ENCODE measurements around the gene CLMN. TPM values are rescaled to one million over a fixed set of nuclear protein-coding genes. Genes with fewer than 3 reads are reported as not detected.

Gene CLMN
- total and polyA plus RNA-seq, 10 of the 15 experiments (the other 5 are each of a cell fraction or from before 2014, with no cell fraction given), result 7.8 to 49.3 (median 18.5) TPM

- Histone ChIP-seq H3K4me3 (no peak overlapping the region), H3K9me3 (replicated peaks; ENCODE audit: control insufficient read depth, insufficient read depth, low read length) (no peaks in the 10 kb centered on the region), H3K4me2 (ENCODE audit: control insufficient read depth, insufficient read depth) (no peak overlapping the region; the same call in 1 of the 2 replicates), H3K27ac (ENCODE audit: control insufficient read depth, insufficient read depth) (no peak overlapping the region), H2AFZ (ENCODE audit: control insufficient read depth, low read depth, low read length) (peak overlapping the region; percentile 12; the same call in 1 of the 2 replicates), H3K79me2 (ENCODE audit: control insufficient read depth, insufficient read depth, low read length) (no peaks in the 10 kb centered on the region), H3K27me3 (replicated peaks in 1 of 2; ENCODE audit: control insufficient read depth in 2 of 2, insufficient read depth in 2 of 2, low read length in 1 of 2) (peaks cover 0 to 5% of the 10 kb centered on the region in 2 experiments; a peak in 3 of 4 replicates), H4K20me1 (ENCODE audit: control insufficient read depth, insufficient read depth) (no peaks in the 10 kb centered on the region), H3K9ac (ENCODE audit: control insufficient read depth, insufficient read depth, low read length) (no peak overlapping the region), H3K36me3 (ENCODE audit: control insufficient read depth in 2 of 2, insufficient read depth in 2 of 2, low read length in 1 of 2) (no peaks in the 10 kb centered on the region), H3K4me1 (ENCODE audit: control insufficient read depth, insufficient read depth, low read length) (peaks cover 7% of the 10 kb centered on the region)
- 47% methylated on average over 45 of the region's 47 CpGs for WGBS (ENCODE audit: insufficient coverage, insufficient replicate concordance, low lambda C conversion rate, missing lambda C conversion rate)
- FAIRE-seq (no peak), ATAC-seq (peak; percentile 80), DNase-seq (ENCODE audit: low read depth, low spot score) (no peak)
- in situ Hi-C loops (cut with MboI) (no loop called here), intact Hi-C loops (cut with micrococcal nuclease; ENCODE audit: unreplicated experiment) (loop anchor here (2.0 to 5.0 kb wide), 2 partner anchors 33 to 153 kb away; no protein-coding TSS in a partner anchor)
- SMC1A ChIA-PET (ENCODE audit: uncharacterized antibody, unreplicated experiment), result interaction anchor here (0.6 to 1.6 kb wide), 4 partner anchors 14 to 148 kb away, joined by 3 to 4 read pairs (median 4); no protein-coding TSS in a partner anchor
- no TSS peak for BruUV-seq (replicated peaks)
- POLR2A ChIA-PET, result no interaction called here
- CTCF ChIA-PET, result interaction anchor here (0.5 to 2.5 kb wide), 14 partner anchors 20 to 1055 kb away, joined by 3 to 13 read pairs (median 4); no protein-coding TSS in a partner anchor
- RAD21 ChIA-PET (ENCODE audit: unreplicated experiment), result interaction anchor here (1.4 to 1.5 kb wide), 2 partner anchors 32 to 41 kb away, joined by 5 to 7 read pairs; partner anchors contain the start of gene CLMN
- TF ChIP-seq HDAC2 (IDR thresholded peaks at IDR 0.05) (no peak), SKIL (IDR thresholded peaks at IDR 0.05; ENCODE audit: low read depth, poor library complexity, severe bottlenecking) (no peak), STAT3 (IDR thresholded peaks at IDR 0.05; ENCODE audit: low read depth, low read length) (no peak), PRDM15 (CRISPR knock-in tag; IDR thresholded peaks at IDR 0.05) (no peak), NFXL1 (IDR thresholded peaks at IDR 0.05; ENCODE audit: borderline replicate concordance) (no peak), ZNF687 (IDR thresholded peaks at IDR 0.05) (peak; percentile 29; the same call in 1 of the 2 replicates), POU2F2 (IDR thresholded peaks at IDR 0.05; ENCODE audit: borderline replicate concordance, low read depth, low read length) (0 out of 3 replicates have a peak, but pooled peaks have one; percentile 37)
These were observed 40.5 kb upstream of the CLMN start for GRCh38 chr14:95359994-95360826.

All from GM12878 (cell line).